Activated T-cell treated with anti-CD3 and anti-CD28 coated beads for 4 hours (primary cell): ENCODE data around the gene EIPR1.
A peak's percentile ranks its signal among the peaks of the same experiment; 100 is the strongest.

Experiments used
- DNase-seq: peaks from one replicate; pipeline ENCODE4 v3.0.0-alpha.2; 2020

Gene EIPR1

DNA sequence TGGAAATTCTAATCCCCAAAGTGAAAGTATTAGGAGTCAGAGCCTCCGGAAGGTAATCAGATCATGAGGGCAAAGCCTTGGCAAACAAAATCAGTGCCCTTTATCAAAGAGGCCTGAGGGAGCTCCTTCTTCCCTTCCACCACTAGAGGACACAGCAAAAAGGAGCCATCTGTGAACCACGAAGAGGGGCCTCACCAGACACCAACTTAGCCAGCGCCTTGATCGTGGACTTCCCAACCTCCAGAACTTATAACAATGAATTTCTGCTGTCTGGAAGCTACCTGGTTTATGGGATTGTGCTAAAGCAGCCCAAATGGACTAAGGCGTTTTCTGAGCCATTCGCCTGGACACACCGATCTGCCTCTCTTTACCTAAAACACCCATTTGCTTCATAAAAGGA is 133.1 kb downstream of the EIPR1 start:
- no peak for DNase-seq

GRCh38 chr2:3243804-3244203 is 133.8 kb downstream of the EIPR1 start:
- DNase-seq = no peak

DNA sequence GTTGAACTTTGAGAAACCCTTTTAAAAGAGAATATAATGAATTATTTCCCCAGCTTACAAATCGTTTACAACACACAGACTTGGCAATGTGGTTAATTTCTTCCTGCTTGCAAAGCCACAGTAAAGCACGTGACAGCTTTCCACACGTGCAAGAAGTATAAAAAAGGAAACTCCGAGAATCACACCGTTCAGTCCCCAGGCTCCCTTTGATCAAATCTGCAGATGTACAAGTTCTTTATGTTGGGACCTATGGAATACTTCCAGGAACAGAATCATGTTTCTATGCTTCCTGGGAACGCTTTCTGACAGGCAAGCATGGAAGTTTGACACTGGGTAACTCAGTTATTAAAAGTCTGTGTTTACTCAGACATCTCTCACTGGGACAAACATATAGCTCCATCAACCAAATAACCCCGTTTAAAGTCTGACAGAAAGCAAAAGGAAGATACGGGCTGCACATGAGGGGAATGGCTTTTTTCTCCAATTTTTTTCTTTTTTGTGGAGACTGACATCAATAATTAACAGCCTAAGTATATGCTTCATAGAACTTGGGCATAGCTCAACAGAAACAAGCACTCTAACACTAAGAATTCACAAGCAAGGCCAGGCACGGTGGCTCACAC is 134.8 kb downstream of the EIPR1 start:
- peak; percentile 13 for DNase-seq

DNA sequence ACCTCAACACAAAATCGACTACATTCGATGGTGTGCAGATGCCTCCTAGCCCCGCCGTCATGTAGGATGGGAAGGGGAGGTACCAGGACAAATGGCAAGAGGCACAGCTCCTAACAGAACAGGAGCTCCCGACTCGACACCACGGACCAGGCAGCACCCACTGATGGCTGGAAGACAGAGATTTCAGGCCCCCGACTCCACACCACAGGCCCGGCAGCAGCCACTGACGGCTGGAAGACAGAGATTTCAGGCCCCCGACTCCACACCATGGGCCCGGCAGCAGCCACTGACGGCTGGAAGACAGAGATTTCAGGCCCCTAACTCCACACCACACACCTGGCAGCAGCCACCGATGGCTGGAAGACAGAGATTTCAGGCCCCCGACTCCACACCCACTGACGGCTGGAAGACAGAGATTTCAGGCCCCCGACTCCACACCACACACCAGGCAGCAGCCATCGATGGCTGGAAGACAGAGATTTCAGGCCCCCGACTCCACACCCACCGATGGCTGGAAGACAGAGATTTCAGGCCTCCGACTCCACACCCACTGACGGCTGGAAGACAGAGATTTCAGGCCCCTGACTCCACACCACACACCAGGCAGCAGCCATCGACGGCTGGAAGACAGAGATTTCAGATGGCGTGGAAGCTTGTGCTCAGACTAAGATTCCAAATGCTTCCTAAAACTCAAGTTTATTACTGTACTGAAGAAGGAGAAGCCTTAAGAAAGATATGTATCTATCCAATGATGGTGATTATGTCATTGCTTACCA is 135.5 kb downstream of the EIPR1 start:
- DNase-seq = no peak

DNA sequence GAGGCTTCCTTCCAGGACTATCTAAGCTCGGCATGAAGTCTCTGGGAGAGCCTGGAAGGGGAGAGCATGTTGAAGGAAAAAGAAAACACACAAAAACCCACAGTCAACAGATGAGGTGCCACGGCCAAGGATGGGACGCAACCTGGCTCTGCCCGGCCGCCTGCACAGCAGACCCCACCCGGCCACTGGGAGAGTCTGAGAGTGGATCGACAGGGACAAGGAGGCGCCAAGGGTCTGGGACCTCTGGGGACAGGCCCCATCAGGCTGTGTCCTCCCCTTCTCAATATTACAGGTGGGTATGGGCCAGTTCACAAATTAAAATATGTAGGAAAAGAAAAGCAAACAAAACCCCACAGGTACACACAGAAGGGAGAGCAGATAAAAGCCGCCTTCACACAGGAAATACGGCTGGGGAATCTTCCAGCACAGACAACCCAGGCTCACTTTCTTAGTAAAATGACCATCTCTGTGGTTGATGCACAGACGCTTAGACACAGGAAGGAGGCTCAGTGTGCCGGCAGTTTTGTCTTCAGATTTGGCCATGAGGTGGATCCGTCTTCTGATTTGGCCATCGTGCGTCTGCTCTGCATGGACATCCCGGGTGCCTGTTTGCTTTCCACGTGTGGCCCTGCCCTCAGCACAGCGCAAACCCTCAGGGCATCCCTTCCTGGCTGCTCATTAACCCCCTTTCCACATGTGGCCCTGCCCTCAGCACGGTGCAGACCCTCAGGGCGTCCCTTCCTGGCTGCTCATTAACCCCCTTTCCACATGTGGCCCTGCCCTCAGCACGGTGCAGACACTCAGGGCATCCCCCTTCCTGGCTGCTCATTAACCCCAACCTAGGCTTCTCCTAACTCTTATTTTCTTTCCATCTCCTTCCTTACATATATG is 138.4 kb downstream of the EIPR1 start:
- no peak for DNase-seq

DNA sequence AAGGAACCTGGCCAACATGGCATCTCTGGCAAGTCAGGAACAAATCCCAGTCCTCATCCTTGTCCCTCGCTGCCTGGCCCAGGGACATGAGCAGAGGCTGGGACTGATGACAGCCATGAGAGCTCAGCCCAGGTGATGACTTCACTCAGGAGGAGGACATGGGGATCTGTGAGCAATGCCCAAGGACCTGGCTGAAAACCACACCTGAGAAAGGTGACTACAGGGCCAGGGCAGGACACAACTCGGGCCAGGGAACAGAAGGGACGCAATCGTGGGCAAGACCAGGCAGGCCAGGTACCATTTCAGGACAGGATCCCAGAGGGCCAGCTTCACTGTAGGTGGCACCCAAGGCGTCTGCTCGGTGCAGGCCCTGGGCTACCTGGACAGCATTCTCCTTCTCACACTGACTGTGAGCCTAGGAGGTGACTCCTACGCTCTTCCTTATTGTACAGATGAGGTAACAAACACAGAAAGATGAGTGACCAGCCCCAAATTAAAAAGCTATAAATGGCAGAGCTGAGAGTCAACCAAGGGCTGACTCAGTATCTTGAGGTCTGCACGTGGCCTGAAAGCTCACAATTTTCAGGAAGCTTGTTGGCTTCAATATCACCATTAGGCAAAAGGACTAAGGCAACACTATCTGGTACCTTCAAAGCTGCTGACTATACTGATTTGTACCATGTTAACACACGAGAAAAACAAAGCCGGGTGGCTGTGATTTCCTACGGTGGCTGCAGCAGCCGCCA is 141.1 kb downstream of the EIPR1 start:
- no peak for DNase-seq

DNA sequence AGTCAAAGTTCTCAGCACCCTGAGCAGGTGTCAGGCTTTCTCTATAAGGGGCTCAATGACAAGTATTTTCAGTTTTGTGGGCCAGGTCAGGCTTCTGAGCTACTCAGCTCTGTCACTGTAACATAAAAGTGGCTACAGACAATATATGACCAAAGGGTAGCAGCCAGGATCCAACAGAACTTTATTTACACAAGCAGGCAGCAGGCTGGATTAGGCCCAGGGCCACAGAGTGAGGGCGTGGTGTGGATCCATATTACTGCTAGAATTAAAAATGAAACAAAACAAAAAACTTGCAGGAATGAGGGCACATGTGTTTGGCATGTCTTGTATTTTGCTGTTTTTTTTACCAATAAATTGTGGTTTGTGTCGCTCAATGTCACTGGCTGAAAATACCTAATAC is 143.7 kb downstream of the EIPR1 start:
- DNase-seq = no peak

DNA sequence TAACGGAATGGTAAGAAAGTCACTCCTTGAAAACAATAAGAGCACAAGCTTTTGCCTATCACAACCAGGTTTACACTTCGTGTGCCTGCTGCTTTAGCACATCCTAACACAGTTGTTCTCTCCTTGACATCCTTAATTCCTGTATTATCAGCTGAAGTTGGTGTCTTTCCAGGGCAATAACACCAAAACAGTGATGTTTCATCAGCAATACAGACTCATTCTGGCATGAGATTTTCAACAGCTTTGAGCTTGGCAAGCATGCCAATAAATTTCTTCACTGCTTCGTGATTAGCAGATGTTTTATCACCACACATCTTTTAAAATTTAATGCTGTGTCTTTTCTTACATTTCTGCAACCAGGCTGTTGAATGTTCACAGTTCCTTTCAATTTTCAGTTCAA is 148.4 kb downstream of the EIPR1 start:
- no peak for DNase-seq

DNA sequence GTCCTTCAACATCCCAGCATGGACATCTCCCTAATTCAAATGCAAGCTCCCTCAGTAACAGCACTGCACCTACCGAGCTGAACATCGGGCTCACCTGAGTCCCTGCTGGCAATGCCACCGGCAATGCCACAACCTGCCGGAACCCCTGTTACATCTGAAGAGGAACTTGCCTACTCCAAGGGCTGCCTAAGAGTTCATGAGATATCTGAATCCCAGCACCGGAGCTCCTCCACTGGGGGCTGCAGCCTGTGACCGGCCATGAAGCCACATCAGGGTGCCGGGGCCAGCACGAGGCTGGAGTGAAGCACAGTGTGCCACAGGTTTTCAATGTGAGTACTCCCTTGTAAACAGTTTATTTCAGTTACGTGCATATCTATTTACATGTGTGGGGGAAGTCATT is 152.9 kb downstream of the EIPR1 start:
- DNase-seq = no peak

DNA sequence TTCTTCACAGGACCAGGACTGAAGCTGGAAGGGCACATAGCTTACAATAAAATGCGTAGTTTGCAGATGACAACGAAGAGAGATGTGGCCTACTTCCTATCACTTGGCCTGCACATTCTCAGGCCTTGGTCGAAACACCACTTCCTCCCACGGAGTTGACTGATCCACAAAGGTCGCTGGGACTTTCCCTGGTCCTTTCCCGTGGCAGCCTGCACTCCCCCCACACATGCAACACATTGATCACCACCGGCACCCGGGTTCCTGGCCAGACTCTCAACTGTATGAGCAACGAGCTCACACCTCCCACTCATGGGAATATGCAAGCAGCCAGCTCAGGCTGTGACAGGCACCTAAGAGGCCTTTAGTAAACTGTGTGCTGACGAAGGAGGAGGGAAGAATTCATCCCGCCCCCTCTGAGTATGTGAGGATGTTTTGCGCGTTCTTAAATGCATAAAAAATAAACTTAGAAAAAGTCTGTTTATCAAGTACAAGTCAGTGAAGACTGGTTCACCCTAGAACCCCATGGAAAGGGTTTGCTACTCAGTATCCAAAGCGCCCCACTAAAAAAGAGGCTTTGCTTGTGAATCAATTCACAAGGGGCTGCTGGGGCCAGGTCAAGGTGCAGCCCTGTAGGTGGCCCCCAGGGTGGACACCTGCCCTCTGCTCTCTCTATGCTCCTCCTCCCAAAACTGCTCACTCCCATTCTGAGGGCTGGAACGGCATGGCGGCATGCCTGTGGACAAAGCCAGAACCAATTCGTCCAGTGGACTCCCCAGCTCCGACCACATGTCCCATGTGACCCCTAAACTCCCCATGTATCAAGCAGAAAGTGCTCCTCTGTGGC is 154.3 kb downstream of the EIPR1 start:
- DNase-seq = peak; percentile 51

DNA sequence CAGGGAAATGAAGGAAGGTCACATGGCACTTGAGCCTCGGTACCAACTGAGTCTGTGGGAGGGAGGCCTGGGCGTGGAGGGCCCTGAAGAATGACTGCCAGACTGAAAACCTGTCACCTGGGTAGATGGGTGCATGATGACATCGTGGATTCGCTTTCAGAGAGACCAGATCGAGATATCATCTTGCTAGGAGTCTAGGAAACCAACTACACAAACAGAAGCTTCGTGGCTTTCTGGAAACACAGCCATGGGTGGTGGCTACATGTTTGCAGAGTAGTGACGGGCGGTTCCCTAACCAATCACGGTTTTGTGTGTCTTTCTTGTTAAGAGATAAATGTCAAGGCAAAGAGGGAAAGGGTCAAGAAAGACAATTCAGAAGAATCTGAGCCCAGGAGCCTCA is 155.0 kb downstream of the EIPR1 start:
- peak; percentile 8 for DNase-seq

GRCh38 chr2:3219536-3219935 is 158.1 kb downstream of the EIPR1 start:
- no peak for DNase-seq

- no peak for DNase-seq
Measured at GRCh38 chr2:3217646-3218045, 160.0 kb downstream of the EIPR1 start.

DNA sequence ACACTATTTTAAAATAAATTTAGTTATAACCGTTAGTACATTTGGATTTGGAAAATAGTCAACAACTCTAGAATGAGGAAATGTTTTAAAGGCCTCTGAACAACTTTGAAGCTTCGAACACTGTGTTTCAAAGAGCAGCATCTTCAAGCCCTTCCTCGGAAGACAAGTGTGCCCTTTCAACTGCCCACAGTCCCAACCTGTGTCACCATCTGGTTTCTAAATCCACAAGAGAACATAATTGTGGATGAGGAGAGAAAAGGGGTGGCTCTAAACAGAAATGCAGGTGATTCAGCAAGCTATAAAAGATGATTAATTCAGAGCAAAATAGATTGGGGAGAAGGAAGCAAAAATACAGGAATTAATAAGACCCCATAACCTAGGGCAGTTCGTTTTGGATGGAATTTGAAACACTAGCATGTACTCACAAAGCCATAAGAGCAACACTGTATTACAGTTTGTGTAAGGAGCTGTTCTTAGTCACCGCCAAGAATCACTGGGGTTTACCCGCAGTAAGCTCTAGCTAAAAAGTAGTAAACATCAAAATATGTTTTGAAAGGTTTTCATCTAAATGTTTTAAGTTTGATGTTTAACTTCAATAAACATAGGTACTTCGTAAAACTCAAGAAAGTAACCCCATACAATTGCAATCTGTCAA is 160.7 kb downstream of the EIPR1 start:
- no peak for DNase-seq

- no peak for DNase-seq
Measured at GRCh38 chr2:3214806-3215404, 162.7 kb downstream of the EIPR1 start.

DNA sequence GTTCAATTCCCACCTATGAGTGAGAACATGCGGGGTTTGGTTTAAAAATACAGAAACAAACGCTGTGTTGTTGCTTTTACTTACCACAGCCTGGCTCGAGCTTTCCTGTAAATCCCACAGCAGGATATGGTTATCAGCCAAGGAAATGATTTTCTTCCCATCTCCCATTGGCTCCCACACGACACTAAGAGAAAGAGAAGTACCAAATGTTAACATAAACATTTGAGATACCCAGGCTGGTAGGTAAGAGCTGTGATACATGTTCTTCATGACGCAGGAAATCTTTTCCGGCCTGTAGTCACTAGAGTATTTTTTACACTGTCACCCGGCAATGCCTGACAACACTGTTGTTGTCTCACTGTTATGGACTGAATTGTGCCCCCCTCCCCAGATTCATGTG is 163.6 kb downstream of the EIPR1 start:
- DNase-seq = no peak

DNA sequence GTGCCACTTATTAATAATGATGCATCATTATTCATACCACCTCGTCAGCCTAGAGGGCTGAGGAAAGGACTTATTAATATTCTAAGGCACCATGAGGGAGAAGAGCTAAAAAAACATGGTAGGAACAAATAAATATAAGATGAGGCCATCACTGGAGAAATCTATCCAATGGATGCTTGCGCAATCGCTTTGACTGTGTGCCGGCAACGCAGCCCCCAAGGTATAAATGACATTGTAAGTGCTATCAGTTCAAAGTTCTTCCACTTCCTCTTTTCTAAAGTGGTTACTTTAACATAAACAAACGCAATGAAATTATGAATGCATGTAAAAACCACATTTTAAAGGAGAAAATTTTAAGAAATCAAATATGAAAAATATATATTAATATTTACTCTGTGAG is 164.6 kb downstream of the EIPR1 start:
- no peak for DNase-seq

DNA sequence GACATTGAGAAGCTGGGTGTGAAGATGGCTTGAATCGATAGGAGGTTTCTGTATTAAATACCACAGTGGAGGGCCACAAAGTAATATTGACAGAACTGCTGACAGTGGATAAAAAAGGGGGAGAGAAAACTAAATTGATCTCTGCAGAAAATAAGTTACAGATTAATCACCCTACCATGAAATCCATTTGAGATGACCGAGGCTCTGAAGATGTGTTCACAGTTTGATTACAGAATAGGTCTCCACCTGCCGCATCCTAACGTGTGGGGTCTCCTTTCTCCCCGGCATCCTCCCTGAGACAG is 165.6 kb downstream of the EIPR1 start:
- no peak for DNase-seq

GRCh38 chr2:3211256-3212060 is 166.2 kb downstream of the EIPR1 start:
- no peak for DNase-seq

- no peak for DNase-seq
Measured at GRCh38 chr2:3210257-3210656, 167.4 kb downstream of the EIPR1 start.
